Tibial nerve (tissue), 4 donors: ENCODE data around the gene PCSK5.

Experiments
- EP300 ChIP-seq, 2 donors: sonication (generic); formaldehyde crosslinking; IDR thresholded peaks; one replicate each; pipeline ENCODE4 v1.6.1; 2017; ENCODE audit warnings: antibody characterized with exemption in 2 of 2, mild to moderate bottlenecking in 1 of 2
- POLR2A ChIP-seq, 2 donors: fragments of 450-650 bp; IDR thresholded peaks; one replicate each; pipeline ENCODE4 v1.6.1; 2017; ENCODE audit warnings: antibody characterized with exemption in 2 of 2, mild to moderate bottlenecking in 2 of 2, moderate library complexity in 2 of 2
- TF ChIP-seq, protein P1 (sequence below), 5 experiments: fragments of 200-600 bp in 3 of 5; fragments of 450-650 bp in 2 of 5; sonication (generic) in 3 of 5; IDR thresholded peaks; one replicate each; pipeline ENCODE4 v1.5.1; 2016 to 2019; ENCODE audit warnings: antibody characterized with exemption in 5 of 5, mild to moderate bottlenecking in 3 of 5, moderate library complexity in 2 of 5

DNA sequence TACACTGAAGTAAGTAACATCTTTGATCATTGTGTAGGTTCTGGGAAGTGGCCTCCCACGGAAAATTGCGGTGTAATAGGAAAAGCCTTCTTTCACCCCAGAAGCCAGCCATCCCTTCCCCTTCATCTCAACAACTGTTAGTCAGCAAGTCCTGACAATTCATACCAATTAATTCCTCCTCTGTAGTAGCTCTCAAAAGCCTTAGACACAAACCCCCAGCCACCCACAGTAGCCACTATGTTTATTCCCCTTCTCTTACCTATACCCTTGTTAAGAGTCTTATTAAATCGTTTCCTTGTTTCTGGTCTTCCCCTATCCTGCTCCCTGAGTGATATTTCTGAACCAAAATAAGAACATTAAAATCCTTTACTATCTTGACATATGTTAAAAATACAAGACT, 143.6 kb downstream of the PCSK5 start:
- TF ChIP-seq, protein P1, sequence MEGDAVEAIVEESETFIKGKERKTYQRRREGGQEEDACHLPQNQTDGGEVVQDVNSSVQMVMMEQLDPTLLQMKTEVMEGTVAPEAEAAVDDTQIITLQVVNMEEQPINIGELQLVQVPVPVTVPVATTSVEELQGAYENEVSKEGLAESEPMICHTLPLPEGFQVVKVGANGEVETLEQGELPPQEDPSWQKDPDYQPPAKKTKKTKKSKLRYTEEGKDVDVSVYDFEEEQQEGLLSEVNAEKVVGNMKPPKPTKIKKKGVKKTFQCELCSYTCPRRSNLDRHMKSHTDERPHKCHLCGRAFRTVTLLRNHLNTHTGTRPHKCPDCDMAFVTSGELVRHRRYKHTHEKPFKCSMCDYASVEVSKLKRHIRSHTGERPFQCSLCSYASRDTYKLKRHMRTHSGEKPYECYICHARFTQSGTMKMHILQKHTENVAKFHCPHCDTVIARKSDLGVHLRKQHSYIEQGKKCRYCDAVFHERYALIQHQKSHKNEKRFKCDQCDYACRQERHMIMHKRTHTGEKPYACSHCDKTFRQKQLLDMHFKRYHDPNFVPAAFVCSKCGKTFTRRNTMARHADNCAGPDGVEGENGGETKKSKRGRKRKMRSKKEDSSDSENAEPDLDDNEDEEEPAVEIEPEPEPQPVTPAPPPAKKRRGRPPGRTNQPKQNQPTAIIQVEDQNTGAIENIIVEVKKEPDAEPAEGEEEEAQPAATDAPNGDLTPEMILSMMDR (IDR thresholded peaks at IDR 0.05): no peak
- no peak for TF ChIP-seq POLR2A (IDR thresholded peaks at IDR 0.05)
- TF ChIP-seq EP300 (IDR thresholded peaks at IDR 0.05): no peak
